DMS79 (cell line): ENCODE data around the gene CACNA1B.
"Not testable (repeated sequence)": the region's sequence is repeated elsewhere in the genome, so short reads cannot be mapped to it uniquely, and the experiment has no call there.

Source experiments
- DNase-seq: peaks from one replicate; lab custom pipeline; 2025; lab: John Stamatoyannopoulos, UW

CACNA1B gene

DNA sequence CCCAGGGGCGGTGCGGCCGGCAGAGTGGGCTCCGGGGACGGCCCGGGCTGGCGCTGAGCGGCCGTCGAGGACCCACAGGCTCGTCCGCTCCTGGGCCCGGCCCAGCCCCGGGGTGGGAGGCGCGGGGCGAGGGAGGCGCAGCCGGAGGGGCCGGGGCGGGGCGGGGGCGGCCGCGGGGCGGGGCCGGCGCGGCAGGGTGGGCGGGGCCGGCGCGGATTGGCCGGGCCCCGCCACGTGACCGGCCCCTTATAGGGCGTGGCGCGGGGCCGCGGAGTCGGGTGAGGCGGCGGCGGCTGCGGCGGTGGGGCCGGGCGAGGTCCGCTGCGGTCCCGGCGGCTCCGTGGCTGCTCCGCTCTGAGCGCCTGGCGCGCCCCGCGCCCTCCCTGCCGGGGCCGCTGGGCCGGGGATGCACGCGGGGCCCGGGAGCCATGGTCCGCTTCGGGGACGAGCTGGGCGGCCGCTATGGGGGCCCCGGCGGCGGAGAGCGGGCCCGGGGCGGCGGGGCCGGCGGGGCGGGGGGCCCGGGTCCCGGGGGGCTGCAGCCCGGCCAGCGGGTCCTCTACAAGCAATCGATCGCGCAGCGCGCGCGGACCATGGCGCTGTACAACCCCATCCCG lies at the start of gene CACNA1B:
TSS of gene CACNA1B (plus strand) at position 277 of the 617 bp plus-strand sequence. CDS start at position 429, 152 bp downstream.
- DNase-seq = not testable (repeated sequence)

DNA sequence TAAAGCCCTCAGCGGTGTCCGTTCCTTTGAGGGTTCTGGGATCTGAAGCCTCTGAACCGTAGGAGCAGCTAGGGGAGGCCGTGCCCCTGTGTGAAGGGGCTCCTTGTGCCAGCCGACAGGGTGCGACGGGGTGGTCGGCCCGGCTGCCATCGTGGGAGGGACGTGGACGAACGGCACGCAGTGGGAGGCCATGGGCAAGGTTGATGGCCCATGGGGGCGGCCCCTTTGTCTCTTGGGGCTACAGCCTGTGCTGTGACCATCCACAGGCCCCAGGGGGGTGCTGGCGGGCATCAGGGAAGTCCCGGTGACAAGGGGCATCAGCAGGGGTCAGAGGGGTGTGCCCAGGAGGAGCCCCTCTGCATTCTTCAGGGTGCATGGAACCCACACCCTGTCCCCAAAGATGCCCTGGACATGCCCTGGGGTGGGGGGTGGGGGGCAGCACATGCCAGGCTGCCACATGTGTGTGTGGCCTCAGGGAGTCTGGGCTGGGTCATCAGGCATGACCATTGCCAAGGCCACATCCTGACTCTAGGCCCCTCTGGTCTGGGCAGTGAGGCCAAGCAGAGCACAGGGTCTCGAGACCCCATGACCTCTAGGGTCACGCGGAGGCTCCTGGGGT lies 49.6 kb upstream of the CACNA1B start:
- DNase-seq = no peak

DNA sequence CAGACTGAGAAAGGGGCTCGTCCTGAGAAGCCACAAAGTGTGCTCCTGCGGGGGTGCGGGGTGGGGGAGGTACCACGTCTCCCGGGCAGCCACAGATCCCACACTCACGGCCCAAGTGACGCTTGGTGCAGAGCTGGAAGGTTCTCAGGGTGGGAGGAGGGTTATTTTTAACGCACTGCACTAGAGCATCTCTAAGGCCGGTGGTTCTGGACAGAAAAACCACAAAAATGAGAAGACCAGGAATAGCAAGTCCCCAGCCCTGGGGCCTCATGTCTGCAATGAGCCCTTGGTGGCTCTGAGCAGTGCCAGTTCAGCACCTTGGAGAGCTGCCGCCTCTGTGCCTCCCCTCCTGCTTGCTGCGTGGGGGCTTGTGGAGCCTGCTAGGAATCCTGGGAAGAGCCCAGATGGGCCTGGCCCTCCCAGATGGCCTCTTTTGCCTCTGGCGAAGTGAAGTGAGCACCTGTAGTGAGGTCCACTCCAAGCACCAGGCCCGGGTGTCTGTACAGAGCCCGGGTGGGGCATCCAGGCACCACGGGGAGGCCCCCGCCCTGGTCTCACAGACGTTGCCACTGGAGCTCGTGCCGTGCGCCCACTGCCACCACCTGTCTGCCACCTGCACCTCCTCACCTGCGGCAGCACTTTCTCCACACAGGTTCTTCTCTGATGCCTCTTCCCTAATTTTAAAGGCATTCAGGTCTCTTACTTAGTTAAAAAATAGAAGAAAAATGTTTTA lies 48.9 kb upstream of the CACNA1B start:
- no peak for DNase-seq

GRCh38 chr9:137829260-137829996 lies 48.2 kb upstream of the CACNA1B start:
- no peak for DNase-seq

DNA sequence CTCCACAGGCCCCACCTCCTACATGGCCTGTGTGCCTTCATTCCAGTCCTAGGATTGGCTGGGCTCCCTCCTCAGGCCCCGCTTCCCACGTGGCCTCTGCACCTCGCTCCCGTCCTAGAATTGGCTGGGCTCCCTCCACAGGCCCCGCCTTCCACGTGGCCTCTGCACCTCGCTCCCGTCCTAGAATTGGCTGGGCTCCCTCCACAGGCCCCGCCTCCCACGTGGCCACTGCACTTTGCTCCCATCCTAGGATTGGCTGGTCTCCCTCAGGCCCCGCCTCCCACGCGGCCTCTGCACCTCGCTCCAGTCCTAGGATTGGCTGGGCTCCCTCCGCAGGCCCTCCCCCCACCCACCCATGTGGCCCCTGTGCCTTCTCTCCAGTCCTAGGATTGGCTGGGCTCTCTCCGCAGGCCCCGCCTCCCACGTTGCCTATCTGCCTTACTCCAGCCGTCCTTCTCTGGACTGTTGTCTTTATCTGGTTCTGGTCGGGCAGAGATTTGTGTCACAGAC lies 45.3 kb upstream of the CACNA1B start:
- no peak for DNase-seq

DNA sequence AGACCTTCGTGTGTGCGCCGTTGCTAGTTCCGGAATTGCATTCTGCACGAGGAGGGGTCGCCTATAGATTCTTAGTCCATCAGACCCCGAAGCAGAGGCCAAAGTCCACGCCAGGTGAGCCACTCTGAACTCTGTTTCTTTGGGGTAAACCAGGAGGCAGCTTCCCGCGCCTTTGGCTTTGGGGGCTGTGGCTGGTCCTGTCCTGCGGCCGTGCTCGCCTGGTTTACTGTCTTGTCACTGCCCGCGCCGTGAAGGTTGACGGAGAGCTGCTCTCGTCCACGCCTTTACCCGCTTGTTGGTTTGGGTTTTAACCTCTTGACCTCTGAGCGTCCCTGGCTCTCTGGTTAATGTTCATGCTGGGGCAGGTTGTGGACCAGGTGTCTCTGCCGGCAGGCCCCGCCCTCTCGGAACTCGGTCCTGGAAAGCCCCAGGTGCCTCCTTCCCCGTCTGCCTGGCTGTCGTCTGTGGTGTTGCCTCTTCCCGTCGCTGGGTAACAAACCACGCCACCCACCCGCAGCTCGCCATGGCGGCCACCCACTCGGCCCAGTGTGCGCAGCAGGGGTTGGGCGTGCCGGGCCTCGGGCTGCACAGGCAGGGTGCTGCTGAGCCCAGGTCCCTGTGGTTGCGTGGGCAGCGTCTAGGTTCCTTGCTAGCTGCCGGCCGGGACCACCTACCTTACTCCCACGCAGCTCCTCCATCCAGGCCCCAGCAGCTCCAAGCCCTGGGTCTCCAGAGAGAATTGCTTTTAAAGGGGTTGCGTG lies 44.6 kb upstream of the CACNA1B start:
- DNase-seq = no peak

- no peak for DNase-seq
These were observed 43.6 kb upstream of the CACNA1B start for GRCh38 chr9:137833721-137834613.

GRCh38 chr9:137834846-137835546 lies 42.6 kb upstream of the CACNA1B start:
- no peak for DNase-seq

GRCh38 chr9:137836151-137836830 lies 41.3 kb upstream of the CACNA1B start:
- no peak for DNase-seq

GRCh38 chr9:137836831-137837241 lies 40.7 kb upstream of the CACNA1B start:
- DNase-seq = no peak

DNA sequence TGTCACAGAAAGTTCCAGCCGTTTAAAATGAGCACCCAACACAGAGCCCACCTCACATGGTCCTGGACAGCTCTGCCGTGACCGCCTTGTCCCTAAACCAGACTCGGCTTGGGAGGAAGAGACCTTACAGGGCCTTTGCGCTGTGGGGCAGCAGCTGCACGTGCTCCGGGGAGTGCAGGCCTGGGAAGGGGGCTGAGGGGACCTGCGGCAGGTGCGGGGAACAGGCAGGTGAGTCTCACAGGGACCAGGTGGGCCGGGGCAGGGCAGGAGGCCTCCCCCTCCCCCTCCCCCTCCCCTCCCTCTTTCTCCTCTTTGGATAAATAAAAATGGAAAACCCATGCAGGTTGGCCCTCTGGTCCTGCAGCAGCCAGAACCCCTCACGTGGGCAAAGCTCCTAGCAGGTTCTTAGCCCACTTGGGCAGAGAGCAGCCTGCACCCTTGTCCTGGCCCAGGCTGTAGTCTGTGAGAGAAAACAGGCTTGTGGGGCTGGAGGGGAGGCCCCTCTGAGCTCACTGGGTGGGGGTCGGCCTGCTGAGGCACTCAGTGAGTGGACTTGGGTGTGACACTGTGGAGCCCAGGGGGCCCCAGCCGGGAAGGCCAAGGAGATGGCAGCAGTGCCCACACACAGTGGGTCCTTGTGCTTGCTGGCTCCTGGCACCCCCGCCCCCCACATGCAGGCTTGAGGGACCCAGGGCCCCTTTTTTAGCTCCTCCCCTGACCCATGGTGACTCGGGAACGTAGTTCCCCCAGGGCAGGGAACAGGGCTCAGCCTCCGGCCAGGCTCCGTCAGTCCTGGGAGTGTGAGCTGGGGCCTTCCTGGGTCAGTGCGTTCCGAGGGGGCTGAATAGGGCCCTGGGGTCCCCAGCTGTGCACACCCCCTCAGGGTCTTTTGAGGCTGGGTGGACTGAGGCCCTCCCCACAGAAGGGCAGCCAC lies 40.0 kb upstream of the CACNA1B start:
- no peak for DNase-seq

- no peak for DNase-seq
These were observed 39.0 kb upstream of the CACNA1B start for GRCh38 chr9:137838576-137838975.

DNA sequence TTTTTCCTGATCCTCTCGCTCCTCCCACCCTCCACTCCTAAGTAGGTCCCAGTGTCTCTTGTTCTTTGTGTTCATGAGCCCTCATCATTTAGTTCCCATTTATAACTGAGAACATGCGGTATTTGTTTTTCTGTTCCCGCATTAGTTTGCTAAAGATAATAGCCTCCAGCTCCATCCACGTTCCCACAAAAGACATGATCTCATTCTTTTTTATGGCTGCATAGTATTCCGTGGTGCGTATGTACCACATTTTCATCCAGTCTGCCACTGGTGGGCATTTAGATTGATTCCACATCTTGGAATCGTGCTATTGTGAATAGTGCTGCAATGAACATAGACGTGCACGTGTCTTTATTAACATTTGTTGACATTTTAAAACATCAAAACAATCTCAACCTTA lies 34.2 kb upstream of the CACNA1B start:
- no peak for DNase-seq

DNA sequence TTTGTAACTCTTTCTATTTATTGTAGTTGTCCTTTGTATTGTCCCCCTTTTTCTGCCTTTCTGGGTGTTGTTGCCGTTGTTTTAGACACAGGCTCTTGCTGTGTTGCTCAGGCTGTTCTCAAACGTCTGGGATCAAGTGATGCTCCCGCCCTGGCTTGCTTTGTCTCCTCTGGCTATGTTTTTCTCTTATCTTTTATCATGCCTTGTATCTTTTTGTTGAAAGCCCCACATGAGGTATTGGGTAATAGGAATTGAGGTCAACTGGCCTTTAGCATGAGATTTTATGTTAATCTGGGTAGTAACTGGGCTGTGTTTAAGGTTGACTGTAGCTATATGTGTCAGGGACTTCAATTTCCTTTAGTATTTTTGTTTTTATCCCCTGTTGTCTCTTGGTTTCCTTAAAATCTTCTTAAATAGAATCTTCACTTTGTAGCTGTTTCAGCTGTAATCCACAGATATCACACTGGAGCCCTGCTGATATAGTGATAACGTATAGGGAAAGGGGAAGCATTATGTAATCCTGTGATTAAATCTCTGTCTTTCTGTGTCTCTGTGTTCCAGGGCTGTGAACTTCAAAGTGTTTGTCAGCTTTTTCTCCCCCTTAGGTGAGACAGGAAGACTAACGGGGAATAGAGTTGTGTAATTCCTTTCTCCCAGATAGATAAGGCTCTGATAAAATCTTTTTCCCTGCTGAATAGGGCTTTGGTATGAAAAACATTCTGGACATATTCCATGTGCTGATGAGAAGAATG lies 25.9 kb upstream of the CACNA1B start:
- DNase-seq = no peak

- DNase-seq = no peak
These were observed 24.1 kb upstream of the CACNA1B start for GRCh38 chr9:137853392-137853995.

GRCh38 chr9:137860361-137860760 lies 17.2 kb upstream of the CACNA1B start:
- no peak for DNase-seq

DNA sequence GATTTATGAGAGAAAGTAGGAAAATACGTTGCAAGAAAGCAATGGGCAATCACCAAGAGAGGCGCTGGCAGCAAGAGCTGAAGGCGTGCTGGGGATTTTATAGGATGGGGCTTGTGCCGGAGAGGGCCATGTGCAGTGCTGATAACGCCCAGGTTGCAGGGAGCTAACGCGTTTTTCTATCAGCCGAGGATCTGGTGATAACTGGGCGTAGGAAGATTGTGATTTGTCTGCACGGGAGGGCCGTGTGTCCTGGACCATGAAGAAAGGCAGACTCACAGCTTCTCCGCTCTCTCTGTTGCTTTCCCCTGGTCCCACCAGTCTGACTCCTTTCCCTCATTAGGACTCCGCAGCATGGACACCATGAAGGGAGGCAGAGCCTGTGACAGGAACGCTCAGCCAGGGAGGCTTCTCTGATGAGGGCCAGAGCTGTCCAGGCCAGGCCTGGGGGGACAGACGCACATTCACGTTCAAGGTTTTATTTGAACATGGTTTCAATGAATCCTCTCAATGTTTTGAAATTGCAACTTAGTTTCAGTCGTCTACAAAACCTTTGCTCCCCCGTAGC lies 11.9 kb upstream of the CACNA1B start:
- no peak for DNase-seq
